ENCODE results near the gene APOC3.

Gene APOC3

DNA sequence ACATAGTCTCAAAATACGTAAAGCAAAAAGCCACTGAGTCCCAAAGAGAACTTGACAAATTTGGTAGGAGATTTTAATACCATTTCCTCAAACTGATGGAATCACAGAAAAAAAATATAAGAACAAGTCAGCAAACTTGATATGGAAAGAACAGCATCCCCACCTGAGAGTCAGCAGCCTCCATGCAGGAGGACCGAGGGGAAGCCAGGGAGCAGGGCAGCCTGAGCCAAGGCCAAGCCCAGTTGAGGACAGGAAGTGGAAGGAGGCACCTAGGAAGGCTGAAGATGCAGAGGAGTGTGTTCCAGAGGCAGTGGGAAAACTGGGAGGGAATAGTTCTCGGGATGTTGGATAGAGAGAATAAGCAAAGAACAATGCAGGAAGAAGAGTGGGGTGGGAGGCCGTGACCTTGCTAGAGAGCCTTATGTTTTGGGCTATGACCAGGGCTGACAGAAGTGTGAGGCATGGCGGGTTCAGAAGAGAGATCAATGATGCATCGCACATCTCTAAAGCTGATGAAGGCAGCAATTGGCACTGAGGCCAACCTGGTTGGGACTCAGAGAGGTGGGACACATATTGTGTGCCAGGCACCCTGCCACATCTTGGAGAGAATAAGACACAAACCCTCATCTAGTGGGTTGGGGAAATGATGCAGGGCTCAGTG, 22.0 kb upstream of the APOC3 start:
- DNase-seq, result no peak

DNA sequence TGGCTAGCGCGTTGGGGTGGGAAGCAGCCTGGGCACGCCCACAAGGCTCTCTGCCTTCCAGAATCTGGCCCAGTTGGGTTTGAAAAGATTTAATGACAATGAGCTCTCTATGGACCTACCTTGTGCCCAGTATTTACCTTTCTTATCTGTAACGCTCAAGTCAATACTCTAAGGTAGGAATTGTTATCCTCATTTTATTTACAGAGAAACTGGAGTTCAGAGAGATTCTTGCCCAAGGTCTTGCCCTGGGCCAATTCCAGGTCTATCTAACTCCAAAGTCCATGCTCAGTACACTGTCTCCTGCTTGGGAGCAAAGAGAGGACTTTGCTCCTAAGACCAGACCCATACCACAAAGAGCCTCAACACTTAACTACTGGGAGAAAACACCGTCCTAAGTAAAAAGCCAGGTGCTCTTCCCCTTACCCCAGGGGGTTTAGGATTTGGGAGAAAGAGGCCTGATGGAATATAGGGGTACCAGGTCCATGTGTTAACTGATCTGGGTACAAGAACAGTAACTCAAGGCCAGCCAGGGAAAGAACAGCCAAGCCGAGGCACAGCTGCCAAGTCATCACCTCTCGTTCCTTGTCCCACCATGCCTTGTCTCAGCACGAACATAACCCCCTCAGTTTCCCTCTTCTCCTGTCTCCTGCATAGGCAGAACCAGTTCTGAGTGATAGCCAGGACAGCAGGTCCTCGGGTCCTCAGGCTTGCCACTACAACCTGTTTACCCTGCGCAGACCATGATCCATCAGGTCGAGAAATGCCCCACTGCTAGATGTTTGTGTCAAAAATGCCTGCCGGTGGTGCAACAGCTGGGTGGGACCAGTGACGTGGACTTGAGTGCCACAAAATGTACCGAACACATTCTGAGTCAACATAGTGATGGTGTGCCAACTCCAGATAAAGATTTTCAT, 21.2 kb upstream of the APOC3 start:
- DNase-seq, result no peak

GRCh38 chr11:116811194-116811593, 18.5 kb upstream of the APOC3 start:
- no peak for DNase-seq

DNA sequence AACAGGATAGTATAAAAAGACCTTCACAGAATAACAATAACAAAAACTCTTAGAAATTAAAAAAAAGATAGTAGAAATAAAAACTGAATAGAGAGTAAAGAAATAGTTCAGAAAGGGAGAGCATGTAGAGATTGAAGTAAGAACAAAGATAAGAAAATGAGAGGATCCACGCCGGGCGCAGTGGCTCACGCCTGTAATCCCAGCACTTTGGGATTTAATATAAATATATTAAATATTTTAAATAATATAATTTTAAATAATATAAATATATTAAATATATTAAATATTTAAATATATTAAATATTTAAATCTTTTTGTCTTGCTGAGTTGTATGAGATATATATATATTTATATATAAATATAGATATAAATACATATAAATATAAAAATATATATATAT, 17.6 kb upstream of the APOC3 start:
- DNase-seq, result no peak

- DNase-seq, result no peak
Measured at GRCh38 chr11:116813170-116813569, 16.5 kb upstream of the APOC3 start.

DNA sequence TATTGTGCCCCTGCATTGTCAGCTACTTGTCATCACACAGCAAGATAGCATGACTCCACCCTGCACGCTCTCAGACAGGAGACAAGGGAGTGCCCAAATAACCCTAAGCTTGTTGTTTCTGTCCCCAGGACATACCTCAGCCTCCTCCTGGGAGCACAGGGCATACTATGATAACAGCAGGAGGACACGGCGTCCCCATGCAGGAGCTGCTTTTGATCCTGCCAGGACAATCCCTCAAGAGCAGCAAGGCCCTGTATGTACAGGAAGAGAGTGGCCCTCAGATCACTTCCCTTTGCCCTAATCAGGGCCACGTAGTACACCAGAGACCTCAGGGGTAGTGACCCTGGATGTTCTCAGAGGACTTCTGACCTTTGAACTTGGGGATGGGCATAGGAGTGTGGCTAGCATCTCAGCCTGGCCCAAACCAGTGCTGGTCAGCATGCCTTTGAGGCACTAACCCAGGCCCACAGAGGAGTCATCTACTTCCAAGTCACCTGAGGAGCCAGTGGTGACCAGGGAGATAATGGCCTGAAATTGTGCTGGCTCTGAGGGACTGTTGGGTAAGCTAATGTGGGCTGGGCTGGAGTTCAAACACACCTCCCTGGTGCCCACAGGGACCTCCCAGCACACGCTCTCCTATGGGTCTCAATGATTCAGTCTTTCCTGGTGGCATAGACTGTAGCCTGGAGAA, 15.8 kb upstream of the APOC3 start:
- DNase-seq, result no peak

- DNase-seq, result no peak
Measured at GRCh38 chr11:116814502-116814901, 15.2 kb upstream of the APOC3 start.

GRCh38 chr11:116819049-116819448, 10.7 kb upstream of the APOC3 start:
- DNase-seq, result no peak

DNA sequence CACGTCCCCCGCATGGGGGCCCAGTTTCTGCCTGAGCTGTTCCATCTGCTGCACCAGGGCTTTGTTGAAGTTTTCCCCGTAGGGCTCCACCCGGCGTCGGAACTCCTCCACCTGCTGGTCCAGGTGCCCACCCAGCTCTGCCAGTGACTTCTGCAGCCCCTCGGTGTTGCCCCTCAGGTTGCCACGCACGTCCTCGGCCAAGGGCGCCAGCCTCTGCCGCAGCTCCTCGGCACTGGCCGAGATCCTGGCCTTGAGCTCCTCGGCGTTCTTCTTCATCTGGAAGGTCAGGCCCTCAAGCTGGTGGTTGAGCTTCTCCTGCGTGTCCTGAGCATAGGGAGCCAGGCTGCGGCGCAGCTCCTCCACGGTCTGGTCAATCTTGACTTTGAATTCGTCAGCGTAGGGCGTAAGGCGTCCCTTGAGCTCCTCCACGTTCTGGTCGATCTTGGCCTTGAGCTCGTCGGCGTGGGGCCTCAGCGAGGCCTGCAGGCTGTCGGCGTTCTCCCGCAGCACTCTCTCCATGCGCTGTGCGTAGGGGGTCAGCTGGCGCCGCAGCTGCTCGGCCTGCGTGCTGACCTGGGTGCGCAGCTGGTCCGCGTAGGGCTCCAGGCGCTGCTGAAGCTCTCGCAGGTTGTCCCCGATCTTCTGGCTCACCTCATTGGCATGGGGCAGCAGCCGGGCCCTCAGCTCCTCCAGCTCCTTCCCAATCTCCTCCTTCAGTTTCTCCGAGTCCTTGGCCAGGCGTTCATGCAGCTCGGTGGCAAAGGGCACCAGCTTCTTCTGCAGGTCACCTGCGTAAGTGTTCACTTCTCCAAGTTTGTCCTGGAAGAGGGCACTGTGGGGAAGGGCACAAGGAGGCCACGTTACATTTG, 8.4 kb upstream of the APOC3 start:
- DNase-seq, result no peak

DNA sequence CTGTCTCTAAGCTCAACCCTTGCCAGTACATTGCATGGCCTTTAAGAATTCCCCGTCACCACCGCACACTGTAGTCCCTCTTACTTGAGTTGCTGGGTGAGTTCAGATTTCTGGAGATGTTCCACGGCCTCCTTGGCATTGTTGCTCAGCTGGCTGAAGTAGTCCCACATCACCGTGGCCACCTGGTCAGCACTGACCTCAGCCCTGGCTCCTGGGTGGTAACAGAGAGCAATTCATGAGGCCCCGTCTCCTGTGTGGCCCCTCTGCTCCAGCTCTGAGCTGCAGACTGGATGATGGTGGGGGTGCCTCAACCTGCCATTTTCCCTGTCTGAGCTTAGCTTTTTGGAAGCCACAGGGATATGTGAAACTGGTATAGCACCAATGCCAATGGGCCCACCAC, 7.1 kb upstream of the APOC3 start:
- DNase-seq, result no peak

GRCh38 chr11:116823031-116823843, 6.5 kb upstream of the APOC3 start, which contains the start of gene APOA4:
Gene APOA4 (minus strand): TSS chr11:116823304. CDS start chr11:116823191, 113 bp downstream.
- no peak for DNase-seq

DNA sequence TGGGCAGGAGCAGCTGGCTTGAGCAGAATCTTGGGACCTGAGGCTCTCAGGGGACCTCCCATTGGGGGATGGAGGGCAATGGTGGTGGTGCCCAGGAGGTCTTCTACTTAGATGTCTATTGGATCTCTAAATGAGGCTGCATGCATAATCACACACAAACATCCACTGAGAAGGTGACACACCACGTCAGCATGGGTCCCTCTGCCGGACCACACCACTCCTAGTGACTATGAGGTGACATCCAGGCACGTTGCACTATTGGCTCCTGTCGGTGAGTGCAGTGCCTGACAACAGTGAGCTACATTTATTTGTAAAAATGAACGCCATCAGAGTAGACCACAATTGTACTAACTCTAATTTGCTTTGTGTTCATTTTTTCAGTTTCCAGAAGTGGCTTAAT, 4.3 kb upstream of the APOC3 start:
- no peak for DNase-seq

DNA sequence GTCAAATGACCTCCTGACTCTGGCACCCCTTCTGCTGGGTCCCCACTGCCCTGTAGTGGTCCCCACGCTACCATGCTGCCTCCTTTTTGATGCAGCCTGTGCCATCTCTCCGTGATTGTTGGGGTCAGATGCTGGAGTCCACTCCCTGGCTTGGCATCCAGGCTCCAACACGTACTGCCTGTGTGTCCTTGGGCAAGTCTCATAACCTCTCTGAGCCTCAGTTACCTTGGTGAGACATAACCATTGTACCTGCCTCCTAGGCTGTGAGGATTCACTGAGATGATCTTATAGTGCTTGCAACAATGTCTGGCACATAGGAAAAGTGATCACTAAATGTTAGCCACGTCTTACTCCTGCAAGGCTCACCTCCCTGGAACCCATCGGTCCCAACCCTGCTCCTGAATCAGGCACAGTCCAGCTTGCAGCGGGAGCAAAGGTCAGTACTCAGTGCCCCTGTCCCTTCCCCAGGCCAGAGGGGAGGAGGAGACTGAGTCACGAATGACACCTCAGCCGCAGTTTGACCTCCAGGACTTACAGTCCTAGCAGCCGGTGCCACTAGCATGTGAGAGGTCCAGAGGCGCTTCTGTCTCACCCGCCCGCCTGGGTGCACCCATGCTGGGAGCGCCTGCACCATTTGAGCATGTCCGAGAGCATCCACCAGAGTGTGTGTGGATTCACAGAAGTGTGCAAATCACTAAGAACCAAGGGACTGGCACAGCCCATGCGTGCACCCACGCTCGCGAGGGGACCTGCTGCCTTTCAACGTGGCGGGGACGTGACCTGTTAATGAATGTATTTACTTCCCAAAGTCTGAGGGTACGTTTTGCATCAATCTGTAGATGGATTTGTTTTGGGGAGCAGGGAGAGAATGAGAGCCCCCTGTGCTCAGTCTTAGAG, 3.6 kb upstream of the APOC3 start:
- DNase-seq, result no peak

GRCh38 chr11:116826751-116827431, 2.8 kb upstream of the APOC3 start:
- DNase-seq, result no peak

DNA sequence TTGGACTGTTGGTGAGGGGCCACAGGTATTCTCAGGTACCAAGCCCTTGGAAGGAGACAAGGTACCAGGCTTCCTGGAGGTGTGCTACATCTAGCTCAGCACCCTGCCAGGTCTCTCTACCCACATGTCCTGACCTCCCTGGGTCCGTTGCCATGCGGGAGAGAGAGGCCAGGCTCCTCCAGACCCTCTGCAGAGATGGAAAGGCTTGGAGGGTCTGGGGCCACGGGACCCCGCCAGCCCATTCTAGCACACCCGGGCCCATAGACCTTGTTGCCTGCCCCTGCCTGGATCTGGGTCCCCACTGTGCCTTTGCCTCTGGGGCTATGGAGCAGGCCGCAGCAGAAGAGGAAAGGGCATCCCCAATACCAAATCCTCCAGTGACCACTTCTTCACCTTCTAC, 2.2 kb upstream of the APOC3 start:
- DNase-seq, result no peak

DNA sequence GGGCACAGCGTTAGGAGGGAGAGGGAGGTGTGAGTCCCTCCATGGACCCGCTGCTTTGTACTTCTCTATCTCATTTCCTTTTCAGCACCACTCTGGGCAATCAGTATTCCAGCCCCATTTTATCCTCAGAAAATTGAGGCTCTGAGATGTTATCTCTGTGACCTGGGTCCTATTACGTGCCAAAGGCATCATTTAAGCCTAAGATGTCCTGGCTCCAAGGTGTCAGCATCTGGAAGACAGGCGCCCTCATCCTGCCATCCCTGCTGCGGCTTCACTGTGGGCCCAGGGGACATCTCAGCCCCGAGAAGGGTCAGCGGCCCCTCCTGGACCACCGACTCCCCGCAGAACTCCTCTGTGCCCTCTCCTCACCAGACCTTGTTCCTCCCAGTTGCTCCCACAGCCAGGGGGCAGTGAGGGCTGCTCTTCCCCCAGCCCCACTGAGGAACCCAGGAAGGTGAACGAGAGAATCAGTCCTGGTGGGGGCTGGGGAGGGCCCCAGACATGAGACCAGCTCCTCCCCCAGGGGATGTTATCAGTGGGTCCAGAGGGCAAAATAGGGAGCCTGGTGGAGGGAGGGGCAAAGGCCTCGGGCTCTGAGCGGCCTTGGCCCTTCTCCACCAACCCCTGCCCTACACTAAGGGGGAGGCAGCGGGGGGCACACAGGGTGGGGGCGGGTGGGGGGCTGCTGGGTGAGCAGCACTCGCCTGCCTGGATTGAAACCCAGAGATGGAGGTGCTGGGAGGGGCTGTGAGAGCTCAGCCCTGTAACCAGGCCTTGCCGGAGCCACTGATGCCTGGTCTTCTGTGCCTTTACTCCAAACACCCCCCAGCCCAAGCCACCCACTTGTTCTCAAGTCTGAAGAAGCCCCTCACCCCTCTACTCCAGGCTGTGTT, 829 bp upstream of the APOC3 start:
- DNase-seq, result no peak

DNA sequence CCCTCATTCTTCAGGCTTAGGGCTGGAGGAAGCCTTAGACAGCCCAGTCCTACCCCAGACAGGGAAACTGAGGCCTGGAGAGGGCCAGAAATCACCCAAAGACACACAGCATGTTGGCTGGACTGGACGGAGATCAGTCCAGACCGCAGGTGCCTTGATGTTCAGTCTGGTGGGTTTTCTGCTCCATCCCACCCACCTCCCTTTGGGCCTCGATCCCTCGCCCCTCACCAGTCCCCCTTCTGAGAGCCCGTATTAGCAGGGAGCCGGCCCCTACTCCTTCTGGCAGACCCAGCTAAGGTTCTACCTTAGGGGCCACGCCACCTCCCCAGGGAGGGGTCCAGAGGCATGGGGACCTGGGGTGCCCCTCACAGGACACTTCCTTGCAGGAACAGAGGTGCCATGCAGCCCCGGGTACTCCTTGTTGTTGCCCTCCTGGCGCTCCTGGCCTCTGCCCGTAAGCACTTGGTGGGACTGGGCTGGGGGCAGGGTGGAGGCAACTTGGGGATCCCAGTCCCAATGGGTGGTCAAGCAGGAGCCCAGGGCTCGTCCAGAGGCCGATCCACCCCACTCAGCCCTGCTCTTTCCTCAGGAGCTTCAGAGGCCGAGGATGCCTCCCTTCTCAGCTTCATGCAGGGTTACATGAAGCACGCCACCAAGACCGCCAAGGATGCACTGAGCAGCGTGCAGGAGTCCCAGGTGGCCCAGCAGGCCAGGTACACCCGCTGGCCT, 641 bp downstream of the APOC3 start:
- no peak for DNase-seq

DNA sequence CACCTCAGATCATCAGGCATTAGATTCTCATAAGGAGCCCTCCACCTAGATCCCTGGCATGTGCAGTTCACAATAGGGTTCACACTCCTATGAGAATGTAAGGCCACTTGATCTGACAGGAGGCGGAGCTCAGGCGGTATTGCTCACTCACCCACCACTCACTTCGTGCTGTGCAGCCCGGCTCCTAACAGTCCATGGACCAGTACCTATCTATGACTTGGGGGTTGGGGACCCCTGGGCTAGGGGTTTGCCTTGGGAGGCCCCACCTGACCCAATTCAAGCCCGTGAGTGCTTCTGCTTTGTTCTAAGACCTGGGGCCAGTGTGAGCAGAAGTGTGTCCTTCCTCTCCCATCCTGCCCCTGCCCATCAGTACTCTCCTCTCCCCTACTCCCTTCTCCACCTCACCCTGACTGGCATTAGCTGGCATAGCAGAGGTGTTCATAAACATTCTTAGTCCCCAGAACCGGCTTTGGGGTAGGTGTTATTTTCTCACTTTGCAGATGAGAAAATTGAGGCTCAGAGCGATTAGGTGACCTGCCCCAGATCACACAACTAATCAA, 2.2 kb downstream of the APOC3 start:
- no peak for DNase-seq

Data from NCI-H1105 treated with DMSO at 0.1 percent for 48 hours (cell line).